Measurements from ENCODE around the gene IFRD2. TPM values are rescaled to one million over a fixed set of nuclear protein-coding genes. Genes with fewer than 3 reads are reported as not detected.
A peak's percentile ranks its signal among the peaks of the same experiment; 100 is the strongest.

The IFRD2 gene
- total and polyA plus RNA-seq, 2 of the 13 experiments (the other 11 are each of a cell fraction or from before 2014, with no cell fraction given): 32.8 to 96.1 TPM

GRCh38 chr3:50264383-50264963, 27.8 kb downstream of the IFRD2 start (continued):
- TF ChIP-seq, protein P1, sequence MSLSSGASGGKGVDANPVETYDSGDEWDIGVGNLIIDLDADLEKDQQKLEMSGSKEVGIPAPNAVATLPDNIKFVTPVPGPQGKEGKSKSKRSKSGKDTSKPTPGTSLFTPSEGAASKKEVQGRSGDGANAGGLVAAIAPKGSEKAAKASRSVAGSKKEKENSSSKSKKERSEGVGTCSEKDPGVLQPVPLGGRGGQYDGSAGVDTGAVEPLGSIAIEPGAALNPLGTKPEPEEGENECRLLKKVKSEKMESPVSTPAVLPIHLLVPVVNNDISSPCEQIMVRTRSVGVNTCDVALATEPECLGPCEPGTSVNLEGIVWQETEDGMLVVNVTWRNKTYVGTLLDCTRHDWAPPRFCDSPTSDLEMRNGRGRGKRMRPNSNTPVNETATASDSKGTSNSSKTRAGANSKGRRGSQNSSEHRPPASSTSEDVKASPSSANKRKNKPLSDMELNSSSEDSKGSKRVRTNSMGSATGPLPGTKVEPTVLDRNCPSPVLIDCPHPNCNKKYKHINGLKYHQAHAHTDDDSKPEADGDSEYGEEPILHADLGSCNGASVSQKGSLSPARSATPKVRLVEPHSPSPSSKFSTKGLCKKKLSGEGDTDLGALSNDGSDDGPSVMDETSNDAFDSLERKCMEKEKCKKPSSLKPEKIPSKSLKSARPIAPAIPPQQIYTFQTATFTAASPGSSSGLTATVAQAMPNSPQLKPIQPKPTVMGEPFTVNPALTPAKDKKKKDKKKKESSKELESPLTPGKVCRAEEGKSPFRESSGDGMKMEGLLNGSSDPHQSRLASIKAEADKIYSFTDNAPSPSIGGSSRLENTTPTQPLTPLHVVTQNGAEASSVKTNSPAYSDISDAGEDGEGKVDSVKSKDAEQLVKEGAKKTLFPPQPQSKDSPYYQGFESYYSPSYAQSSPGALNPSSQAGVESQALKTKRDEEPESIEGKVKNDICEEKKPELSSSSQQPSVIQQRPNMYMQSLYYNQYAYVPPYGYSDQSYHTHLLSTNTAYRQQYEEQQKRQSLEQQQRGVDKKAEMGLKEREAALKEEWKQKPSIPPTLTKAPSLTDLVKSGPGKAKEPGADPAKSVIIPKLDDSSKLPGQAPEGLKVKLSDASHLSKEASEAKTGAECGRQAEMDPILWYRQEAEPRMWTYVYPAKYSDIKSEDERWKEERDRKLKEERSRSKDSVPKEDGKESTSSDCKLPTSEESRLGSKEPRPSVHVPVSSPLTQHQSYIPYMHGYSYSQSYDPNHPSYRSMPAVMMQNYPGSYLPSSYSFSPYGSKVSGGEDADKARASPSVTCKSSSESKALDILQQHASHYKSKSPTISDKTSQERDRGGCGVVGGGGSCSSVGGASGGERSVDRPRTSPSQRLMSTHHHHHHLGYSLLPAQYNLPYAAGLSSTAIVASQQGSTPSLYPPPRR (CRISPR knock-in tag; IDR thresholded peaks at IDR 0.05; ENCODE audit: borderline replicate concordance): peak; percentile 28; the same call in 1 of the 2 replicates
- TF ChIP-seq, protein P2, sequence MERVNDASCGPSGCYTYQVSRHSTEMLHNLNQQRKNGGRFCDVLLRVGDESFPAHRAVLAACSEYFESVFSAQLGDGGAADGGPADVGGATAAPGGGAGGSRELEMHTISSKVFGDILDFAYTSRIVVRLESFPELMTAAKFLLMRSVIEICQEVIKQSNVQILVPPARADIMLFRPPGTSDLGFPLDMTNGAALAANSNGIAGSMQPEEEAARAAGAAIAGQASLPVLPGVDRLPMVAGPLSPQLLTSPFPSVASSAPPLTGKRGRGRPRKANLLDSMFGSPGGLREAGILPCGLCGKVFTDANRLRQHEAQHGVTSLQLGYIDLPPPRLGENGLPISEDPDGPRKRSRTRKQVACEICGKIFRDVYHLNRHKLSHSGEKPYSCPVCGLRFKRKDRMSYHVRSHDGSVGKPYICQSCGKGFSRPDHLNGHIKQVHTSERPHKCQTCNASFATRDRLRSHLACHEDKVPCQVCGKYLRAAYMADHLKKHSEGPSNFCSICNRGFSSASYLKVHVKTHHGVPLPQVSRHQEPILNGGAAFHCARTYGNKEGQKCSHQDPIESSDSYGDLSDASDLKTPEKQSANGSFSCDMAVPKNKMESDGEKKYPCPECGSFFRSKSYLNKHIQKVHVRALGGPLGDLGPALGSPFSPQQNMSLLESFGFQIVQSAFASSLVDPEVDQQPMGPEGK (CRISPR knock-in tag; IDR thresholded peaks at IDR 0.05): peak; percentile 91
- TF ChIP-seq SAP130 (CRISPR knock-in tag; IDR thresholded peaks at IDR 0.05; ENCODE audit: low read depth) (peak; percentile 87), BCL6 (CRISPR knock-in tag; IDR thresholded peaks at IDR 0.05) (peak; percentile 45; the same call in 1 of the 2 replicates), MYC (CRISPR knock-in tag; IDR thresholded peaks at IDR 0.05; ENCODE audit: borderline replicate concordance) (peak; percentile 29; the same call in 1 of the 2 replicates), JUN (CRISPR knock-in tag; IDR thresholded peaks at IDR 0.05) (peak; percentile 96), MED1 (CRISPR knock-in tag; IDR thresholded peaks at IDR 0.05) (peak; percentile 58), ZMYM4 (CRISPR knock-in tag; IDR thresholded peaks at IDR 0.05) (0 out of 2 replicates have a peak, but pooled peaks have one; percentile 6), SP5 (CRISPR knock-in tag; IDR thresholded peaks at IDR 0.05; ENCODE audit: borderline replicate concordance, low read depth) (peak; percentile 81; the same call in 1 of the 2 replicates)
- TF ChIP-seq, protein P3, sequence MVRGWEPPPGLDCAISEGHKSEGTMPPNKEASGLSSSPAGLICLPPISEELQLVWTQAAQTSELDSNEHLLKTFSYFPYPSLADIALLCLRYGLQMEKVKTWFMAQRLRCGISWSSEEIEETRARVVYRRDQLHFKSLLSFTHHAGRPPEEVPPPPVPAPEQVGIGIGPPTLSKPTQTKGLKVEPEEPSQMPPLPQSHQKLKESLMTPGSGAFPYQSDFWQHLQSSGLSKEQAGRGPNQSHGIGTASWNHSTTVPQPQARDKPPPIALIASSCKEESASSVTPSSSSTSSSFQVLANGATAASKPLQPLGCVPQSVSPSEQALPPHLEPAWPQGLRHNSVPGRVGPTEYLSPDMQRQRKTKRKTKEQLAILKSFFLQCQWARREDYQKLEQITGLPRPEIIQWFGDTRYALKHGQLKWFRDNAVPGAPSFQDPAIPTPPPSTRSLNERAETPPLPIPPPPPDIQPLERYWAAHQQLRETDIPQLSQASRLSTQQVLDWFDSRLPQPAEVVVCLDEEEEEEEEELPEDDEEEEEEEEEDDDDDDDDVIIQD (CRISPR knock-in tag; IDR thresholded peaks at IDR 0.05; ENCODE audit: low read depth): peak; percentile 37; the same call in 1 of the 2 replicates
- TF ChIP-seq, protein P4, sequence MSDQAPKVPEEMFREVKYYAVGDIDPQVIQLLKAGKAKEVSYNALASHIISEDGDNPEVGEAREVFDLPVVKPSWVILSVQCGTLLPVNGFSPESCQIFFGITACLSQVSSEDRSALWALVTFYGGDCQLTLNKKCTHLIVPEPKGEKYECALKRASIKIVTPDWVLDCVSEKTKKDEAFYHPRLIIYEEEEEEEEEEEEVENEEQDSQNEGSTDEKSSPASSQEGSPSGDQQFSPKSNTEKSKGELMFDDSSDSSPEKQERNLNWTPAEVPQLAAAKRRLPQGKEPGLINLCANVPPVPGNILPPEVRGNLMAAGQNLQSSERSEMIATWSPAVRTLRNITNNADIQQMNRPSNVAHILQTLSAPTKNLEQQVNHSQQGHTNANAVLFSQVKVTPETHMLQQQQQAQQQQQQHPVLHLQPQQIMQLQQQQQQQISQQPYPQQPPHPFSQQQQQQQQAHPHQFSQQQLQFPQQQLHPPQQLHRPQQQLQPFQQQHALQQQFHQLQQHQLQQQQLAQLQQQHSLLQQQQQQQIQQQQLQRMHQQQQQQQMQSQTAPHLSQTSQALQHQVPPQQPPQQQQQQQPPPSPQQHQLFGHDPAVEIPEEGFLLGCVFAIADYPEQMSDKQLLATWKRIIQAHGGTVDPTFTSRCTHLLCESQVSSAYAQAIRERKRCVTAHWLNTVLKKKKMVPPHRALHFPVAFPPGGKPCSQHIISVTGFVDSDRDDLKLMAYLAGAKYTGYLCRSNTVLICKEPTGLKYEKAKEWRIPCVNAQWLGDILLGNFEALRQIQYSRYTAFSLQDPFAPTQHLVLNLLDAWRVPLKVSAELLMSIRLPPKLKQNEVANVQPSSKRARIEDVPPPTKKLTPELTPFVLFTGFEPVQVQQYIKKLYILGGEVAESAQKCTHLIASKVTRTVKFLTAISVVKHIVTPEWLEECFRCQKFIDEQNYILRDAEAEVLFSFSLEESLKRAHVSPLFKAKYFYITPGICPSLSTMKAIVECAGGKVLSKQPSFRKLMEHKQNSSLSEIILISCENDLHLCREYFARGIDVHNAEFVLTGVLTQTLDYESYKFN (CRISPR knock-in tag; conservative IDR thresholded peaks at IDR 0.05): peak; percentile 87
- TF ChIP-seq, protein P5, sequence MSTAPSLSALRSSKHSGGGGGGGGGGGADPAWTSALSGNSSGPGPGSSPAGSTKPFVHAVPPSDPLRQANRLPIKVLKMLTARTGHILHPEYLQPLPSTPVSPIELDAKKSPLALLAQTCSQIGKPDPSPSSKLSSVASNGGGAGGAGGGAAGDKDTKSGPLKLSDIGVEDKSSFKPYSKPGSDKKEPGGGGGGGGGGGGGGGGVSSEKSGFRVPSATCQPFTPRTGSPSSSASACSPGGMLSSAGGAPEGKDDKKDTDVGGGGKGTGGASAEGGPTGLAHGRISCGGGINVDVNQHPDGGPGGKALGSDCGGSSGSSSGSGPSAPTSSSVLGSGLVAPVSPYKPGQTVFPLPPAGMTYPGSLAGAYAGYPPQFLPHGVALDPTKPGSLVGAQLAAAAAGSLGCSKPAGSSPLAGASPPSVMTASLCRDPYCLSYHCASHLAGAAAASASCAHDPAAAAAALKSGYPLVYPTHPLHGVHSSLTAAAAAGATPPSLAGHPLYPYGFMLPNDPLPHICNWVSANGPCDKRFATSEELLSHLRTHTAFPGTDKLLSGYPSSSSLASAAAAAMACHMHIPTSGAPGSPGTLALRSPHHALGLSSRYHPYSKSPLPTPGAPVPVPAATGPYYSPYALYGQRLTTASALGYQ (CRISPR knock-in tag; IDR thresholded peaks at IDR 0.05): peak; percentile 51; the same call in 1 of the 2 replicates

All from HepG2 (cell line).